Measurements from ENCODE around the gene SLC9C2. TPM values are rescaled to one million over a fixed set of nuclear protein-coding genes. Genes with fewer than 3 reads are reported as not detected.

The SLC9C2 gene
- polyA plus RNA-seq, 1 donor from 2014 or later = 0.31 TPM

- Histone ChIP-seq H3K27ac (ENCODE audit: low read length) (no peak overlapping the region), H3K27me3 (ENCODE audit: insufficient read depth, low read depth, low read length) (no peaks in the 10 kb centered on the region), H3K9me2 (ENCODE audit: insufficient read depth, low read length) (no peaks in the 10 kb centered on the region), H4K20me1 (ENCODE audit: insufficient read depth) (no peaks in the 10 kb centered on the region), H3K9me3 (ENCODE audit: low read length) (no peaks in the 10 kb centered on the region), H3K9ac (ENCODE audit: low read length) (no peak overlapping the region), H3K4me2 (ENCODE audit: low read length) (no peak overlapping the region), H3F3A (ENCODE audit: insufficient read depth, low read length, poor library complexity, severe bottlenecking) (no peaks in the 10 kb centered on the region), H3K4me3 (ENCODE audit: low read length) (no peak overlapping the region), H2AFZ (ENCODE audit: low read depth, low read length) (no peak overlapping the region), H3K36me3 (ENCODE audit: insufficient read depth, low read length) (no peaks in the 10 kb centered on the region), H3K79me2 (replicated peaks; ENCODE audit: insufficient read depth, low read length) (no peaks in the 10 kb centered on the region)
- TF ChIP-seq MXI1 (conservative IDR thresholded peaks at IDR 0.05; ENCODE audit: poor library complexity, severe bottlenecking) = no peak
- TF ChIP-seq EZH2 (IDR thresholded peaks at IDR 0.05; ENCODE audit: borderline replicate concordance, insufficient read depth, low read length, poor library complexity, severe bottlenecking) = no peak
- TF ChIP-seq CTCF (IDR thresholded peaks at IDR 0.05; ENCODE audit: poor library complexity, severe bottlenecking) = no peak
- no peak for TF ChIP-seq RAD21 (conservative IDR thresholded peaks at IDR 0.05)
- TF ChIP-seq SMC3 (conservative IDR thresholded peaks at IDR 0.05; ENCODE audit: poor library complexity) = no peak
- no peak for TF ChIP-seq POLR2AphosphoS5 (IDR thresholded peaks at IDR 0.05)
- TF ChIP-seq TAF1 (IDR thresholded peaks at IDR 0.05; ENCODE audit: low read depth) = no peak
- no peak for TF ChIP-seq EP300 (conservative IDR thresholded peaks at IDR 0.05; ENCODE audit: poor library complexity, severe bottlenecking)
- no peak for TF ChIP-seq REST (IDR thresholded peaks at IDR 0.05; ENCODE audit: borderline replicate concordance)
Observed at GRCh38 chr1:173573596-173573995, 29.3 kb downstream of the SLC9C2 start.

GRCh38 chr1:173572201-173572873 is 30.5 kb downstream of the SLC9C2 start:
- no peaks in the 10 kb centered on the region for H4K20me1 ChIP-seq (ENCODE audit: insufficient read depth)
- no peak overlapping the region for H3K9ac ChIP-seq (ENCODE audit: low read length)
- no peak overlapping the region for H3K27ac ChIP-seq (ENCODE audit: low read length)
- H3K79me2 ChIP-seq (replicated peaks; ENCODE audit: insufficient read depth, low read length) = no peaks in the 10 kb centered on the region
- H2AFZ ChIP-seq (ENCODE audit: low read depth, low read length) = no peak overlapping the region
- H3K27me3 ChIP-seq (ENCODE audit: insufficient read depth, low read depth, low read length) = no peaks in the 10 kb centered on the region
- H3K4me2 ChIP-seq (ENCODE audit: low read length) = no peak overlapping the region
- no peaks in the 10 kb centered on the region for H3K9me2 ChIP-seq (ENCODE audit: insufficient read depth, low read length)
- no peak overlapping the region for H3K4me3 ChIP-seq (ENCODE audit: low read length)
- no peaks in the 10 kb centered on the region for H3F3A ChIP-seq (ENCODE audit: insufficient read depth, low read length, poor library complexity, severe bottlenecking)
- H3K9me3 ChIP-seq (ENCODE audit: low read length) = no peaks in the 10 kb centered on the region
- H3K36me3 ChIP-seq (ENCODE audit: insufficient read depth, low read length) = no peaks in the 10 kb centered on the region
- no peak for TF ChIP-seq EP300 (conservative IDR thresholded peaks at IDR 0.05; ENCODE audit: poor library complexity, severe bottlenecking)
- TF ChIP-seq RAD21 (conservative IDR thresholded peaks at IDR 0.05) = no peak
- no peak for TF ChIP-seq CTCF (IDR thresholded peaks at IDR 0.05; ENCODE audit: poor library complexity, severe bottlenecking)
- TF ChIP-seq SMC3 (conservative IDR thresholded peaks at IDR 0.05; ENCODE audit: poor library complexity) = no peak
- no peak for TF ChIP-seq TAF1 (IDR thresholded peaks at IDR 0.05; ENCODE audit: low read depth)
- TF ChIP-seq MXI1 (conservative IDR thresholded peaks at IDR 0.05; ENCODE audit: poor library complexity, severe bottlenecking) = no peak
- no peak for TF ChIP-seq POLR2AphosphoS5 (IDR thresholded peaks at IDR 0.05)
- TF ChIP-seq REST (IDR thresholded peaks at IDR 0.05; ENCODE audit: borderline replicate concordance) = no peak
- no peak for TF ChIP-seq EZH2 (IDR thresholded peaks at IDR 0.05; ENCODE audit: borderline replicate concordance, insufficient read depth, low read length, poor library complexity, severe bottlenecking)

All from neural cell (in vitro differentiated cells).